Measurements from ENCODE around the gene ZSWIM6.

DNA sequence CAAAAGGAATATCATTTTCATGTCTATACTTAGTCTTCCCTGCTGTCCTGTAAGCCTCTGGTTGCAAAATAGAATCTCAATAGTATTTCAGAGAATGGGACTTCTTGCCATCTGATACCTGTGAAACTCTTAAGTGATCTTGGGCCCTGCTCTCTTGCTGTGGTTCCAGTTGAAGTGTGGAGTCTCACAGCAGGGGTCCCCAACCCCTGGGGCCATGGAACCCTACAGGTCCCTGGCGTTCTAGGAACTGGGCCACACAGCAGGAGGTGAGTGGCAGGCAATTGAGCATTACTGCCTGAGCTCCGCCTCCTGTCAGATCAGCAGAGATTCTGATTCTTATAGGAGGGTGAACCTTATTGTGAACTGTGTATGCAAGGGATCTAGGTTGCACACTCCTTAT, 65.9 kb downstream of the ZSWIM6 start:
- TF ChIP-seq, protein P1, sequence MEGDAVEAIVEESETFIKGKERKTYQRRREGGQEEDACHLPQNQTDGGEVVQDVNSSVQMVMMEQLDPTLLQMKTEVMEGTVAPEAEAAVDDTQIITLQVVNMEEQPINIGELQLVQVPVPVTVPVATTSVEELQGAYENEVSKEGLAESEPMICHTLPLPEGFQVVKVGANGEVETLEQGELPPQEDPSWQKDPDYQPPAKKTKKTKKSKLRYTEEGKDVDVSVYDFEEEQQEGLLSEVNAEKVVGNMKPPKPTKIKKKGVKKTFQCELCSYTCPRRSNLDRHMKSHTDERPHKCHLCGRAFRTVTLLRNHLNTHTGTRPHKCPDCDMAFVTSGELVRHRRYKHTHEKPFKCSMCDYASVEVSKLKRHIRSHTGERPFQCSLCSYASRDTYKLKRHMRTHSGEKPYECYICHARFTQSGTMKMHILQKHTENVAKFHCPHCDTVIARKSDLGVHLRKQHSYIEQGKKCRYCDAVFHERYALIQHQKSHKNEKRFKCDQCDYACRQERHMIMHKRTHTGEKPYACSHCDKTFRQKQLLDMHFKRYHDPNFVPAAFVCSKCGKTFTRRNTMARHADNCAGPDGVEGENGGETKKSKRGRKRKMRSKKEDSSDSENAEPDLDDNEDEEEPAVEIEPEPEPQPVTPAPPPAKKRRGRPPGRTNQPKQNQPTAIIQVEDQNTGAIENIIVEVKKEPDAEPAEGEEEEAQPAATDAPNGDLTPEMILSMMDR (IDR thresholded peaks at IDR 0.05): no peak
- TF ChIP-seq POLR2A (IDR thresholded peaks at IDR 0.05): no peak
